GM21619 (cell line): ENCODE data around the gene MAPRE3.

ENCODE experiments used
- ATAC-seq: cut with Tn5 transposase; IDR thresholded peaks from one replicate; pipeline ENCODE4 v1.9.1; 2021; ENCODE audit not compliant: unreplicated experiment

The MAPRE3 gene

DNA sequence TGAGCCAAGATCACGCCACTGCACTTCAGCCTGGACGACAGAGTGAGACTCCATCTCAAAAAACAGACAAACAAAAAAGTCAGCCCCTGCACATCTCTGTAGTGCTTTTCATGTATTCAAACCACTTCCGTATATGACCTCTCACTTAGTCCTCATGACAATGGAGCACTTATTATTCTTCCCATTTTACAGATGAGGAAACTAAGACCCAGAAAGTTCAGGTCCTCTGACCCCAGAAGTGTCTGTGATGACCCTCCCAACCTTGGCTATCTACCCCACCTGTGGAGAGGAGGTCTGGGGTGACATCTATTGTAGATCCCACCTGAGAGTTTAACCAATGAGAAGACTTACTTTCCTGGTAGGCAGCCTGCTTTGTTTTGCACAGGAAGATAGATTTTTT is 21.6 kb upstream of the MAPRE3 start:
- ATAC-seq: no peak

GRCh38 chr2:26950246-26950645 is 20.2 kb upstream of the MAPRE3 start:
- no peak for ATAC-seq

DNA sequence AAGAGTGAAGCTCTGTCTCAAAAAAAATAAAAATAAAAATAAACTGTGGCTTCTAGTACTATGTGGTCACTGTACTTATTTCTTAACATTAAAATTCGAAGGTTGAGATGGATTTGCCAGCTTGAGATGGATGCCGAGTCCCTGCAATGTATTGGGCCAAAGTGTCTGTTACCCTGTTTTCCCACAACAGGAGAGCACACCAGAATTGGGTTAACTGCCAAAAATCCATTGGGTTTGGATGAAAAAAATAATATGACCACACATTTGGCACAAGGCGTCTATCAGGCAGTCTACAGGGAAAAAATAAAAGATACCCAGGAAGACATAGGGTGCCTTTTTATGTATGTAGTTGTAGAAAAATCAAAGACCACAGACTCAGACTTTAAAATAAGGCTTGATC is 19.2 kb upstream of the MAPRE3 start:
- ATAC-seq: no peak

DNA sequence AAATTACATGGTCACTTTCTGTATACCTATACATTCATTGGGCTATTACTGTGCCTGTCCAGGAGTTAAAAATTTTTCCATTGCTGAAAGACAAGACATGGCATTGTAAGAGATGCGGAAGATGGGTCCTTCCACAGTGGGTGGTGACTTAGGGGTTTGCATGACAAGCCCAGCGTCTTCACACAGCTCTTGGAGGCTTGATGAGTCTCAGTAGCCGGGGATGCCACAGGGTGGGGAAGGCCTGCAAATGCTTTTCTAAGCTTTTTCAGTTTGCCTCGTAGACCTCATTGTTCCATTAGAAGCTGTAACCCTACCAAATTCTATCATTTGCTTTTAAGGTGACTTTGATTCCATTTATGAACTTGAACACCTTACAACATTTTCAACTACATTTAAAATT is 18.1 kb upstream of the MAPRE3 start:
- ATAC-seq: no peak

- no peak for ATAC-seq
These were observed 16.3 kb upstream of the MAPRE3 start for GRCh38 chr2:26954135-26954534.

DNA sequence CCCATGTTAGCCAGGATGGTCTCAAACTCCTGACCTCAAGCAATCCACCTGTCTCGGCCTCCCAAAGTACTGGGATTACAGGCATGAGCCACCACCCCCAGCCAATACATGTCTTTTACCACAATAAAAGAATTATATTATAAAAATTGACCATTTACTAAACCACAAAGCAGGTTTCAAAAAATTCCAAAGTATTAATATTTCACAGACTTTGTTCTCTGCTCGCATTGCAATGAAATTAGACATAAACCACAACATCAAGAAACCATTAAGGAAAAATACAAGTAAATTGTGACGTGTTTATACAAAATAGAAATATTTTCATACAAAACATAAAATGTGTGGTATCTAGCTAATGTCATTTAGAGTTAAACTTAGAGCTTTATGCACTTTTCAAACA is 13.4 kb upstream of the MAPRE3 start:
- ATAC-seq: no peak

GRCh38 chr2:26957534-26957933 is 12.9 kb upstream of the MAPRE3 start:
- ATAC-seq: no peak

DNA sequence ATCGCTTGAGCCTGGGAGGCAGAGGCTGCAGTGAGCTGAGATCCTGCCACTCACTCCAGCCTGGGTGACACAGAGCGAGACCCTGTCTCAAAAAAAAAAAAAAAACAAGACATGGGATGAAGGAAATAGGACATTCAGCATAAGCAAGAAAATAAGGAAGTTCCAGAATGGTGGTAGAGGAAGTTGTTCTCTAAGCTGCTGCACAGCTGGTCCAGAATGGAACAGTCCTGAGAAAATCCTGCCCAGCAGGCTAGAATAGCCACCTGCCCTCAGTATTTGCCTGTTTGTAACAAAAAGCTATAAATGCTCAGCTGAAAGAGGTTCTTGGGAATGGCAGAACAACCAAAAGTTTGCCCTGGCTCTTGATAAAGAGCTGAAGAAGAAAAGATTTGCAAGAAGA is 11.1 kb upstream of the MAPRE3 start:
- ATAC-seq: no peak

DNA sequence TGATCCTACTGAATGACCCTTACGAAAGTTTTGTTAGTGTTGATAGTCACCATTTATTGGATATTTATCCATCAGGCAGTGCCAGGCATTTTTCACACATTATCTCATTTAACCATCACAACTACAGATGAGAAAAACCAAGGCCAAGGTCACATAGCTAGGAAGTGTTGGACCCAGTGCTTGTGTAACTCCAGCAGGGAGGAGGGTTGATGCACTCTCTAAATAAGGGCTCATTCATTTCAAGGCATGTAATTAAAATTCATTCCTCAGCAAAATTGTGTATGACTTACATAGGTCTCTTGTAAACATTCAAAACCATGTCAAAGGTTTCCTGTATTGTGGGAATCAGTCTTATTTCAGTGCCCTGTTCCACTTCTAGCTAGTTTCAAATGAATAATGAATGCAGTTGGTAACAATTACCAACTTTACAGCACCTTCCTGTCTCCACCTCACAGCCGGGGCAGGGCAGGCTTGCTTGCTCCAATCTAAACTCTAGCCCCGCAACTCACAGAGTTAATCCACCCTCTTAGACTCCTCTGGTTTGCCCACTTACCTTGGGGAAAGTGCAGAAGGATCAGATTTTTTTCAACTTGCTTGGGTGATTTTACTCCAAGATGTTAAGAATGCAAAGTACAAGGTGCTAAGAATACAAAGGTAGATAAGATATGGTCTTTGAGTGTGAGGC is 5.8 kb upstream of the MAPRE3 start:
- ATAC-seq: no peak

- ATAC-seq: no peak
These were observed 2.4 kb upstream of the MAPRE3 start for GRCh38 chr2:26968001-26968400.

DNA sequence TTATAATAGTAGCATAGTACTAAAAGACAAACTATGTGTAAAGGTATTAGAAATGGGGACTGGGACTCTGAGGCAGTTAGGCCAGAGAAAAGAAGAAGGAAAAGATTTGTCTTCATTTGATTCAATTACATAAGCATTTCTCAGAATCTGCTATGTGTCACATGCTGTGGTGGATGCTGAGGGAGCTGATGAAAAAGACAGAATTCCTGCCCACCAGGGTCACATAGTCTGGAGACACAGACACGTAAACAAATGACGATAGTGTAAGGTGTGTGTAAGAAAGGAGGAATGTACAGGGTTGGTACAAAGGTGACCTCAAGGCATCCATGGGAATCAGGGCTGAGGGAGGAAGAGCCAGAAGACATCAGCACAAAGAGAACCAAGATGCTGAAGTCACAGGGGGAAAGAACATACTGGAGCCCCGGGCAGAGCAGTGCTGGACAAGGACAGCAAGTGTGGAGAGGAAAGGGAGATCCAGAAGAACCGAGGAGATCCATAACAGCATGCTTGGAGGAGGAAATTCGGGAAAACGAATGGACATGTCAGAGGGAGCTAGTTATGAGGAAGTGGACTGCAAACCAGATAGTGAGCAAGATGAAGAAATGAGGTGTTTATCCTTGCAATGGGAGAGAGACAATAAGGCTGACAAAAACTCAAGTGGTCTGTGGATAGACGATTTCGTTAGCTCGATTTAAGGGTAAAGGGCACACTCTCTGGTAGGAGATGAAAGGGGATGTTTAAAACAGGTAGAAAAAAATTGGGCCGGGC is 1.2 kb upstream of the MAPRE3 start:
- ATAC-seq: no peak

DNA sequence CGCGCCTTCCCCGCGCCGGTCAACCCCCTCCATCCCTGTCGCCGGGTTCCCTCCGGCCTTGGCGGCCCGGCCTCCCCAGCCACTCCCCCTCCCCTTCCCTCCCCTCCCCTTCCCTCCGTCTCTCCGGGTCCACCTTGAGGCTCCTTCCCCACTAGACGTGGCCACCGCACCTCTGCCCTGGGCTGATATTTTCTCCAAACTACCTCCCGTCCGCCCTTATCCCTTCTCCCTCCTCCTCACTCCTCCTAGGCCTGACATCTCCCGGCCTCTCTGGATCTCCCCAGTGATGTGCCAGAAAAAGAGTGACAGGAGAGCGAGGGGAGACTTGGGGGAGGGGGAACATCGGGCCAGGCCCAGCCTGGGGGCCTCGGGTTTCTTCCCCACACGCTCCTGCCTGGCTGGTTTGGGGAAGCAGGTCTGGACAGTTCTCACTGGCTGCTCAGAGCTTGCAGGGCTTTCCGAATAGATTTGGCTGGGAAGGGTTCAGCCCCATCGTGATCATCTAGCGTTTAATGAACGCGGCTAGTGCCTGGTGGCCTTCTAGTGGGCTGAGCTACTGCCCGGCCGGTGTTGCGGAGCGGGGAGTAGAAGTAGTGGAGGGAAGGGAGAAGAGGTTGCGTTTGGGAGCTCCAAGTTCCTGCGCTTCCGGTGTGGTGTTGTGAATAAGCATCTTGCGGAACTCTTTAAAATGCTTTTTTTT is 641 bp downstream of the MAPRE3 start:
- no peak for ATAC-seq

DNA sequence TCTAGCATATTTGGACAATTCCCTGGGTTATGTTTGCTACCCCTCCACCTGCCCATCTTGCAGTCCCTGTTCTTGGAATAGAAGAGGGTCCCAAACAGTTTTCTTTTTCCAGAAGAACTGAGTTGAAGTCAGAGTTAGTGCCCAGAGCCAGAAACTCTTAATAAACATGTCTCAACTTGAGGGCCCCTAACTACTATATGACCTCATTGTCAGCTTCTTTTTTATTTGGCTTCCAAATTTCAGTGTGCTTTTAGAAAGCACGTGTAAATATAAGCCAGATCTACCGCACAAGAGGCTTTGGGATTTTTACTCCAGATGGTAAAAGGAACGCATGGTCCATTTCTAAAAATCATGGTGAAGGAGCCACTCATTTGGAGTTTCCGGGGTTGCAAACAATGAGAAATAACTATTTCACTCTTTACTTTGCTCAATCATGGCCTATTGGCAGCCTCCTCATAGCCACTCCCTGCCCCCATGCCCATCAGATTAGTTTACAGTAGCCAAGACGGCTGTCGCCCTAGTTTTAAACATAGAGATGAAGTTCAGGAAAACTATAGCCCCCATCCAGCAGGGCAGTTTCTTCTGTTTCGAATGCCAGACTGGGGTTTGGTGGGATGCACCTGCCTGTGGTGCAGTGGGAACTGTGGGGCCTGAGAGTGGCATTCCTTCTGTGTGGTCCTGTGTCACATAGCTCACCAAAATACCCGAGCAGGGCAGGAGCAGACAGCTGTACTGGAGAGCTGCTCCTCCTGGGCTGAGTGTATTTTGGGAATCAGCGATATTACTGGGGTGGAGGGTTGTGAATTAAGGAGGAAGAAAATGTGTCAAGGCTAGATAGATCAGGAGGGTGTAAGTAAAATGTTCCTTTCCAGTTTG is 1.7 kb downstream of the MAPRE3 start:
- ATAC-seq: no peak

DNA sequence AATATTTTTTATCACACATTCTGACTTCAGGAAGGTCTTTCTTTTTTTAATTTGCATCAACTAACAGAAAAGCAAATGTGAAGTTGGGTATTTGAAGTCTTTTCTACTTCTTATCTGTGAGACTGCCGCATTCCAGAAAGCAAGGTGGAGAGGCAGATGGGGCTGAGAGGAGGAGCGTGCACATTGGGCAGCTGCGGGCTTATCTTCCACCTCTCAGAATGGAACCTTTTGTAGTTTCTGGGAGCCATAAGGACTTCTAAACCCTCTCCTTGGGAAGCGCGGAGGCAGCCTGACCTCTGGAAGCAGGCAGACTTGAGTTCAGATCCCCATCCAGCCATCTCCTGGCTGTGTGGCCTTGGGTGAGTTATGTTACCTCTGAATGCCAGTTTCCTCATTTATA is 3.9 kb downstream of the MAPRE3 start:
- ATAC-seq: no peak

DNA sequence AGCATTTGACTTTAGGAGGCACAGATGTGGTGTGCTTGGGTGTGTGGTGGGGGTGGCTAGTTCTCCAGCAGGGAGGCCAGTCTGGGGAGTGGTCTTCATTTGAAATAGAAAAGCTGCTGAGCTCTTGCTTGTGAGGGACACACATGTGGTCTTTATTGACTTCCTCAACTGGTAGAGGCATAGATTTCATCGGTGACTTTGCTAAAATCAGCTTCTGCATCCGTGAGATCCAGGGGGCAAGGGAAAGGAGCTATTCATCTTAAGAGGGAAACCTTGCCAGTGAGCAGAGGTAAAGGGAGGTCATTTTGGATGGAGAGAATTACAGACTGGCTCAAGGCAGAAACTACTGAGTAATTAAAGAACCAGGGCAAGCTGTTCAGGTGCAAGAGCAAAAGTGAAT is 4.7 kb downstream of the MAPRE3 start:
- ATAC-seq: no peak

DNA sequence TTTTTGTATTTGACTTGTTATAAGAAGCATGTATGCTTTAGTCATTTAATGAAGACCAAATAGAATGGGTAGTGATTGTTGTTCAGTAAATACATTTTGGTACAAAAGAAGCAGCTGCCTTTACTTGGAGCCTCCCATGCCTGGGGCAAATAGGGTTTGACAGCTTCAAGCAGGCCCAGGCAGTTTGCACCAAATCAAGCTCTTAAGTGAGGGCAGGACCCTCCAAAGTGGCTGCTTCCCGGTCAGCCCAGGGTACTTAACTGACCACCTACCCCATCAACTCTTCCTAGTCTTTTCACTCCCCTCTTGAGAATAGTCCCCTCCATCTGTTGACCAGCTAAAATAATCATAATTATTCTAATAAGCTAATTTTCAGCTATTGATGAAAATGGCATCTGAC is 5.2 kb downstream of the MAPRE3 start:
- no peak for ATAC-seq

- ATAC-seq: no peak
These were observed 5.8 kb downstream of the MAPRE3 start for GRCh38 chr2:26976237-26976636.

GRCh38 chr2:26977012-26977411 is 6.6 kb downstream of the MAPRE3 start:
- no peak for ATAC-seq

- ATAC-seq: no peak
These were observed 7.7 kb downstream of the MAPRE3 start for GRCh38 chr2:26978061-26978596.

- no peak for ATAC-seq
These were observed 9.3 kb downstream of the MAPRE3 start for GRCh38 chr2:26979741-26980140.

DNA sequence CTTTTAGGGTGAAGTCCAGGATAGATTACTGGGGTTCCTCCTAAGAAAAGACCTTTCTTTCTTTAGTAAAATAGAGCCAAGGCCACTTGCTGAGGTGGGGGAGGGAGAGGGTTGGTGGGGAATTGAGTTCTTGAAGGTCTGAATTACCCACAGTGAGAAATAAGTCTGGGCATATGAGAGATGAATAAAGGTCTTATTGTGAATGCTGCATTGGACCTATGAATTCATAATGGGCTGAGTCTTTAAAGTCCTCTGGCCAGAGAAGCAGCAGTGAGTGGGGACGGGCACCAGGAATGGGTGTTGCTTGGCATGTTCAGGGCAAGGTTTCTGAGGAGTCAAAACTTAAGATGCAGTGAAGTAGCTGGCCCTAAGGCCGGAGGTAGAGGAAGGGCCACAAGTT is 10.5 kb downstream of the MAPRE3 start:
- ATAC-seq: no peak
